LNCAP (cell line): Measurements from ENCODE around the gene CDH3.

ENCODE experiments used
- TF ChIP-seq, protein P1 (sequence below): fragments of 450-650 bp; IDR thresholded peaks from 2 replicates; pipeline ENCODE4 v1.5.1; 2017; ENCODE audit warnings: mild to moderate bottlenecking

Gene CDH3

DNA sequence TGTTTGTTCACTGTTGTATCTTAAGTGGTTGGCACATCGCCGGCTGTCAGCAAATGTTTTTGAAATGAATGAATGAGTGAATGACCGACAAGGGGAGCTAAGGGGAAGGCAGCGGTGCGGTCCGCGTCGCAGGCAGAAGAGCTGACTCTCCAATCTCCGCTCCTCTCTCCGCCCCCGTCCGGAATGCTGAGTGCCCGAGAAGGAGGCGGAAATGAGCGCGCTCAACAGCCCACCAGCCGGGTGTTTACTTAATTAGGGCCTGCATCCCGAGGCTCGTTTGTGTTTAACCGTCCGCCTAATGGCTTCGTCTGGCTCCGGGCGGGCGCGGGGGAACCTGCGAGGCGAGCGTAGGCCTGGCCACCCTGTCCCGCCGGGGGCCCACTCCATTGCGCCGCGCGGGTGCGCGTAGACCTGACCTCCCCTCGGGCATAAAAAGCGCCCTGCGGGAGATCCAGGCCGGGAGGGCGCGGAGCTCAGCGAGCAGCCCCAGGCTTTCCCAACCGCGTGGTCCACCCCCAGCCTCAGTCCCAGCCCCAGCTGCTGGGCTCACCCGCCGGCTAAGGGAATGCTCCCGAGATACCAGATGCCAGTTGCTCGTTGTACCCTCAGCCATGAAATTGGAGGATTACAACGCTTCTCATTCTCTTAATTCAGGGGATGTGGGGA, 2.5 kb upstream of the CDH3 start:
- TF ChIP-seq, protein P1, sequence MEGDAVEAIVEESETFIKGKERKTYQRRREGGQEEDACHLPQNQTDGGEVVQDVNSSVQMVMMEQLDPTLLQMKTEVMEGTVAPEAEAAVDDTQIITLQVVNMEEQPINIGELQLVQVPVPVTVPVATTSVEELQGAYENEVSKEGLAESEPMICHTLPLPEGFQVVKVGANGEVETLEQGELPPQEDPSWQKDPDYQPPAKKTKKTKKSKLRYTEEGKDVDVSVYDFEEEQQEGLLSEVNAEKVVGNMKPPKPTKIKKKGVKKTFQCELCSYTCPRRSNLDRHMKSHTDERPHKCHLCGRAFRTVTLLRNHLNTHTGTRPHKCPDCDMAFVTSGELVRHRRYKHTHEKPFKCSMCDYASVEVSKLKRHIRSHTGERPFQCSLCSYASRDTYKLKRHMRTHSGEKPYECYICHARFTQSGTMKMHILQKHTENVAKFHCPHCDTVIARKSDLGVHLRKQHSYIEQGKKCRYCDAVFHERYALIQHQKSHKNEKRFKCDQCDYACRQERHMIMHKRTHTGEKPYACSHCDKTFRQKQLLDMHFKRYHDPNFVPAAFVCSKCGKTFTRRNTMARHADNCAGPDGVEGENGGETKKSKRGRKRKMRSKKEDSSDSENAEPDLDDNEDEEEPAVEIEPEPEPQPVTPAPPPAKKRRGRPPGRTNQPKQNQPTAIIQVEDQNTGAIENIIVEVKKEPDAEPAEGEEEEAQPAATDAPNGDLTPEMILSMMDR = no peak

DNA sequence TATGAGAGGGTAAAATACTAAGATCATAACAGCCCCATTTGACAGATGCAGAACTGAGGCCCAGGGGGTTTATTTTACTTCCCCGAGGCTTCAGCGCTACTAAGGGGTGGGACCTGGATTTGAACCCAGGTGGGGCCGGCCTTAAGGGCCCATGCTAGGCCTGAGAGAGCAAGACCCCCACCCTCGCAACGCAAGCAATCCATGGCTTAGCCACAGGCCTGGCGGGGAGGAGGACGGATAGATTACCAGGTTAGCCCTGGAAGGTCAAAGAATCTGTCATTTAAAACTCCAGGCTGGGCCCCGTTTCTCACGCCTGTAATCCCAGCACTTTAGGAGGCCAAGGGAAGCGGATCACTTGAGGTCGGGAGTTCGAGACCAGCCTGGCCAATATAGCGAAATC, 1.9 kb upstream of the CDH3 start:
- TF ChIP-seq, protein P1 = no peak

DNA sequence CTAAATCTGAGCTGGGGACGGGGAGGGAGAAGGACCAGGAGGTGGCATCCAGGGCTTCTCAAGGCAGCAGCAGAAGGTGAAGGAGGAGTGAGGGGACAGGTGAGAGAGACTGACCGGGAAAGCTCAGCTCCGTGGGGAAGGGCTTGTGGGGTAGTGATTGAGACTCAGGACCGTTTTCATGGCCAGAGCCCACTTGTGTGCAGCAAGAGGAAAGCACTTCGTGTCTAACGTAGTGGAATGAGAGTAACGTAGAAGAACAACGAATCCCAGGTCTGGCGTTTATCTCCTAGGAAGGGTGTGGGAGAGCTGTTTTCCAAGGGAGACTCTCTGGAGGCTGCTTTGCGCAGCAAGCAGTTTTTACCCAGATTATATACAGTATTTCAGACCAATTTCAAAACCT, 1.3 kb upstream of the CDH3 start:
- TF ChIP-seq, protein P1 = no peak

DNA sequence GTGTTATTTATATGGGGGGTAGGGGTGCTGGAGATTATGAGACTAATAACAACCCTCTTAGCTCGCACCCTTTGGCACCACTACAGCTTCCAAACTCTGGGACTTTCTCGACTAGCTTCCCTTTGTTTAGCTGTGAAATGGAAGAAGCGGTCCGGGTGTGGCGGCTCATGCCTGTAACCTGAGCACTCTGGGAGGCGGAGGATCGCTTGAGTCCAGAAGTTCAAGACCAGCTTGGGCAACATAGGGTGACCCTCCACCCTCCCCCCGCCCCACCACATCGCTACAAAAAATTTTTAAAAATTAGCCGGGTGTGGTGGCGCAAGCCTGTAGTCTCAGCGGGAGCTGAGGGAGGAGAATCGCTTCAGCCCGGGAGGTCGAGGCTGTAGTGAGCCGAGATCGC, 814 bp upstream of the CDH3 start:
- TF ChIP-seq, protein P1 = no peak

DNA sequence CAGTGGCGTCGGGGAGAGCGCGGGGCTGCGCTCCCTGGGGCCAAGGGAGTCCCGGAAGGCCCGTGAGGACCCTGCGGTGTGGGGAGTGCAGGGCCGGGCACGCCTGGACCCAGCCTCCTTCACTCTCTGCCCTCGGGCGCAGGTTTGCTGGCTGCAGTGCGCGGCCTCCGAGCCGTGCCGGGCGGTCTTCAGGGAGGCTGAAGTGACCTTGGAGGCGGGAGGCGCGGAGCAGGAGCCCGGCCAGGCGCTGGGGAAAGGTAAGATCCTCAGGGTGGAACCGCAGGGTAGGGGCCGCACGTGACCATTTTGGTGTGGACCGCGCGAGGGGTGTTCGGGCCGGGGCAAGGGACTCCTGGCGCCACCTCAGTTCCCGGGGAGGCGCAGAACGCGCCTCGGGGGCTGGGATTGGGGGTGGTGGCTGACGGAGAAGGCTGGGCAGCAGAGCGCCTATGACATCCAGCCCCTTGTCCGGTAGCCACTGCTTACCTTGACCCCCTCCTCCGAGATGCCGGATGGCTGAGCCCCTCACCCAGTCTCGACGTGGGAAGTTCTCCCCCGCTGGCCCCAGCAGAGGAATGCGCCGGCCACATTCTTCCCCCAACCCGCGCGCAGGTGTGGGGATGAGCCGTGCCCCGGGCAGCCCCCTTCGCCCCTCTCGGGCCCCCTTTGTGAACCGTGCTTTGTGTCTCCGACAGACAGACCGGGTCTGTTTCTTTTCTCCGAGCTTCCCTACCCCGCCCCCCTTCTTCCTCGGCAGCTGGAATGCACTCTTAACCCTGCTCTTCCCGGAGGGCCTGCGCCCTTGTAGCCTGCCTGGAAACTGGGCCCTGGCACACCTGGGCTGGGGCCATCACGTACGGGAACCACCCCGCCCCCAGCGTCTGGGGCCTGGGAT, 631 bp downstream of the CDH3 start:
- TF ChIP-seq, protein P1 = no peak

DNA sequence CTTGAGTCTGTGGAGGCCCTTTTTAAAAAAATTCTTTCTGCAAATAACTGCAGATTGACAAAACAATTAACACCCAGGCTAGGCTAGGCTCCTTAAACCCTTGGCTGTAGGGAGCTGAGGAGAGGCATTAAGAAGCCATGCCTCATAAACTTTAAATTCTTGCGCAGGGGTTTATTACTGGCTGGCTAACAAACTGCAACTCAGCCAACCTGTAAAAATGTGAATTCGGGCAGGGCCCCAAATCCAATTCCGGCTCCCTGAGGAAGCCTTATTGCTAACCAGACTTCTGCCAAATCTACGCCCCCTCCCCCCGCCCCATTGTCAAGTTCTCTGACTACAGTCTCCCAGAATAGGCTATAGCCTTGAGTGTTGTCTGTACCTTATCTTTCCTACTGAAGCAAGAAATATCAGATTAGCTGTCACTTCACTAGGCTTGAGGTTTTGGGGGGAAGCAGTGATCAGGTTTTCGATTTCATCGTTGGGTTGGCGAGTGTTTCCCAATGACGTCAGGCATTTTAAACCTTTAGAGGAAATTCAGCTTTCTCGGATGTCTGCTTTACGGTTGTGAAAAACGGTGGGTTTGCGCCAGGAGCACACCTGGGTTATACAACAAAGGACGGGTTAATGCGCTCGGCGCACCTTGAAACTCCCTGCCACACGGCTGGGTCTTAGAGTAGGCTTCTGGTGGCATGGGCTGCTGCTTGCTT, 2.0 kb downstream of the CDH3 start:
- TF ChIP-seq, protein P1 = no peak

DNA sequence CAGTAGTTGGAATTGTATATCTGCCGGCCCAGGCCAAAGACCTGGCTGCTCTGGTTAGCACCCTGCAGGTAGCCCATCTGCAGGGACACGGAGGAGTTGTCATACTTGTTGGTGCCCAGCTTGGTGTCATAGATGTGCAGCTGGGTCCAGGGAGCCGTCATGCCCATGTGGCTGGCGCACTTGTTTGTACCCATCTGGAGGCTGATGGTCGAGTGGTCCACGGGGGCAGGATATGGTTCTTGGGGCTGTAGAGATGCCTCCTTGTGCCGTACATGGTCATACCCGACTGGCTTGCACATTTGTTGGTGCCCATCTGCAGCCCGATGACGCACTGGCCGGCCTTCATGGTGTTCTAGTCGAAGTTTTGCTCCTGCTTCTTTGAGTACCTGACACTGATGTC, 6.0 kb downstream of the CDH3 start:
- TF ChIP-seq, protein P1 = no peak
